Prostate gland (tissue), 2 donors: ENCODE results near the gene AHNAK.

Experiments used
- CTCF ChIP-seq, 4 experiments: fragments of 200-600 bp in 2 of 4; fragments of 450-650 bp in 2 of 4; sonication (generic) in 2 of 4; IDR thresholded peaks; 1 replicate in 3 of 4; 2 replicates in 1 of 4; pipeline ENCODE4 v1.5.1; 2016 to 2019; ENCODE audit warnings: antibody characterized with exemption in 4 of 4, mild to moderate bottlenecking in 2 of 4, moderate library complexity in 2 of 4
- POLR2A ChIP-seq: fragments of 450-650 bp; IDR thresholded peaks from one replicate; pipeline ENCODE4 v1.6.1; 2016; ENCODE audit warnings: antibody characterized with exemption, mild to moderate bottlenecking

GRCh38 chr11:62545437-62546243 is 966 bp downstream of the AHNAK start:
- TF ChIP-seq POLR2A (peak; percentile 63), CTCF (IDR thresholded peaks at IDR 0.05) (peak in 2 of 4 experiments; percentile 3 to 30)
